HL-60 (cell line): ENCODE results near the gene LIN7B.

ENCODE experiments used
- DNase-seq, 2 experiments: peaks; one replicate each; pipeline ENCODE4 v3.0.0-alpha.2; 2010 to 2020; ENCODE audit warnings: low read depth in 1 of 2, low spot score in 1 of 2
- H3K27ac ChIP-seq: fragments of 250-450 bp; sonication (Bioruptor Pico); replicated peaks from 2 replicates; pipeline ENCODE4 v1.5.1; 2020; ENCODE audit warnings: mild to moderate bottlenecking, moderate library complexity
- H3K27me3 ChIP-seq: fragments of 250-450 bp; sonication (Bioruptor Pico); 2 replicates; pipeline ENCODE4 v1.5.1; 2021; ENCODE audit warnings: mild to moderate bottlenecking, moderate library complexity; ENCODE audit not compliant: insufficient read depth, poor library complexity, severe bottlenecking
- H3K4me3 ChIP-seq: replicated peaks from 2 replicates; pipeline ENCODE4 v1.5.1; 2011; ENCODE audit warnings: mild to moderate bottlenecking, control low read depth, low read length; ENCODE audit not compliant: insufficient read depth
- CTCF ChIP-seq: IDR thresholded peaks from one replicate; pipeline ENCODE4 v1.5.1; 2011; ENCODE audit warnings: low read length, control low read depth, inconsistent platforms; ENCODE audit not compliant: insufficient read depth
- GABPA ChIP-seq: IDR thresholded peaks from 2 replicates; pipeline ENCODE4 v1.6.1; 2012; ENCODE audit warnings: low read depth
- POLR2AphosphoS5 ChIP-seq: IDR thresholded peaks from 2 replicates; pipeline ENCODE4 v1.6.1; 2012; ENCODE audit warnings: low read depth
- REST ChIP-seq: IDR thresholded peaks from 2 replicates; pipeline ENCODE4 v1.6.1; 2012; ENCODE audit warnings: low read depth; ENCODE audit not compliant: insufficient replicate concordance
- SPI1 ChIP-seq: IDR thresholded peaks from 2 replicates; pipeline ENCODE4 v1.6.1; 2012; ENCODE audit warnings: low read depth, mild to moderate bottlenecking, borderline replicate concordance

LIN7B gene

GRCh38 chr19:49085868-49086232 lies 28.3 kb upstream of the LIN7B start:
- H3K4me3 ChIP-seq: peak overlapping the region; percentile 94
- DNase-seq: no peak
- TF ChIP-seq REST (no peak), SPI1 (no peak), POLR2AphosphoS5 (no peak), CTCF (no peak), GABPA (no peak)
- peak overlapping the region; percentile 95 for H3K27ac ChIP-seq
- H3K27me3 ChIP-seq: no peaks in the 10 kb centered on the region

- TF ChIP-seq POLR2AphosphoS5 (no peak), CTCF (no peak), REST (no peak), GABPA (no peak), SPI1 (no peak)
- no peaks in the 10 kb centered on the region for H3K27me3 ChIP-seq
- H3K4me3 ChIP-seq: peak overlapping the region; percentile 94
- H3K27ac ChIP-seq: peak overlapping the region; percentile 95
- DNase-seq: no peak
Measured at GRCh38 chr19:49086296-49086695, 27.9 kb upstream of the LIN7B start.

- no peak for DNase-seq
- H3K4me3 ChIP-seq: no peak overlapping the region
- no peaks in the 10 kb centered on the region for H3K27me3 ChIP-seq
- TF ChIP-seq CTCF: no peak
- no peak for TF ChIP-seq GABPA
- TF ChIP-seq SPI1: no peak
- TF ChIP-seq REST: no peak
- TF ChIP-seq POLR2AphosphoS5: no peak
- H3K27ac ChIP-seq: no peak overlapping the region
Measured at GRCh38 chr19:49091391-49092038, 22.7 kb upstream of the LIN7B start.
